GM19397 (cell line): ENCODE results near the gene HOXD13.
A peak's percentile ranks its signal among the peaks of the same experiment; 100 is the strongest.

Source experiments
- ATAC-seq: cut with Tn5 transposase; IDR thresholded peaks from one replicate; pipeline ENCODE4 v1.9.1; 2021; ENCODE audit warnings: mild to moderate bottlenecking, moderate library complexity; ENCODE audit not compliant: unreplicated experiment

The HOXD13 gene

DNA sequence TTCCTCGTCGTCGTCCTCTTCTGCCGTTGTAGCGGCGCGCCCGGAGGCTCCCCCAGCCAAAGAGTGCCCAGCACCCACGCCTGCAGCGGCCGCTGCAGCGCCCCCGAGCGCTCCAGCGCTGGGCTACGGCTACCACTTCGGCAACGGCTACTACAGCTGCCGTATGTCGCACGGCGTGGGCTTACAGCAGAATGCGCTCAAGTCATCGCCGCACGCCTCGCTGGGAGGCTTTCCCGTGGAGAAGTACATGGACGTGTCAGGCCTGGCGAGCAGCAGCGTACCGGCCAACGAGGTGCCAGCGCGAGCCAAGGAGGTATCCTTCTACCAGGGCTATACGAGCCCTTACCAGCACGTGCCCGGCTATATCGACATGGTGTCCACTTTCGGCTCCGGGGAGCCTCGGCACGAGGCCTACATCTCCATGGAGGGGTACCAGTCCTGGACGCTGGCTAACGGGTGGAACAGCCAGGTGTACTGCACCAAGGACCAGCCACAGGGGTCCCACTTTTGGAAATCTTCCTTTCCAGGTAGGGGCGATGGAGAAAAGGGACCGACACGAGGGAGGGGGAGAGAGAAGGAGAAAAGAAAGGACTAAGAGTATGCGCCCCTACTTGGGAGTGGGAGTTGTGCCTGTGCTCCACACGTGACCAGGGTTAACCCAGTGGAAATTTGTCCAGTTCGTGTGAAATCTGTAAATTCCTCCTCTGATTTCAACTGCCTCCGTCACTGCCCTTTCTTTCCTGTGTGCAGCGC is 800 bp downstream of the HOXD13 start:
- no peak for ATAC-seq

- no peak for ATAC-seq
Observed at GRCh38 chr2:176093898-176094249, 1.4 kb downstream of the HOXD13 start.

- ATAC-seq = no peak
Observed at GRCh38 chr2:176094349-176094748, 1.8 kb downstream of the HOXD13 start.

DNA sequence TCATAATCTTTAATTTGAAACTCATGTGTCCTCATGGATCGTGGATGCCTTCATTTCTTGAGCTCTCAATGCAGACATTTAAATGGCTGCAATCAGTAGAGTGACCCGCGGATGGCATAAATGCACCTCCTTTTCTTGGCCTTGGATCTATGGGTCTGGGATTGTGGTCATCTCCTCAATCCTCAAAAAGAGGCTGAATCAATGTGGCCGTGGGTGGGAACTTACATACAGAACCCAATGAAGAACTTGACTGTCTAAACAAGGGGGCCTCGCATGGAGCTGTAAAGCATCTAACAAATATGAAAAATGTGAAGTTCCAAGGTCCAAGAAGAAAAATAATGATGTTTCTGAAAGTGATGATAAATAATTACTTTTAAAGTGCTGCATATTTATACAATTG is 2.9 kb downstream of the HOXD13 start:
- no peak for ATAC-seq

DNA sequence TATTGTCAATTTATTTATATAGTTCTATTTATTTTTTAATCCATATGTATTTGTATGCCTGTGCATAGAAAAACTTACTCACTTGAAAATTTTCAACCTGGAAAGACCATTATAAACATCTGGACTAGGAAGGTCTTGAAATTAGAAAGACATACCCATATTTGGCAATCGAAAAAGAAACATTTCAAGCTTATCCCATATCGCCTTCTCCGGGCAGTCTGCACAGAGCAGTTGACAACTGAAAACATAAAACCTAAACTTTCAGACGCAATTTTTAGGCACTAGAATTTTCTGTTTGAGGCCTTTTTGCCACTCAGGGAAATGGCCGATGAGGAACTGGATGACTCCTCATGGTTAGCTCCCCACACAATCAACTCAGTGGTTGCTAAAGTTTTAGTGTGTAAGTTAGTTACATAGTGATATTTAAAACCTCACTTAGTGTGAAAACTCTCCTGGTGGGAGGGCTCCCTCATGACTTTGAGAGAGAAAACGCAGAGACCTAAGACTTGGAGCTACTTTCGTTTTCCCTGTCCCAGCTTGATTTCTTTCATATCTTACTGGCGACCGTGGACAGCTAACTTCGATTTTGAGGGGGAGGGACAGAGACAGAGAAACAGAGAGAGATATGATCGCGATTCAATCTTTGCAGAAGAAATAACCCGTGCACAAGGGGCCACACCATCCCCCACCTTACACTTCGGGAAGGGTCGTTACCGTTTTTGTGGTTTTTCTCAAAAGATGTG is 3.9 kb downstream of the HOXD13 start:
- no peak for ATAC-seq

GRCh38 chr2:176096986-176097819 is 4.7 kb downstream of the HOXD13 start:
- ATAC-seq = peak; percentile 93

- ATAC-seq = no peak
Observed at GRCh38 chr2:176097820-176098365, 5.4 kb downstream of the HOXD13 start.

GRCh38 chr2:176098366-176099158 is 6.0 kb downstream of the HOXD13 start:
- no peak for ATAC-seq

DNA sequence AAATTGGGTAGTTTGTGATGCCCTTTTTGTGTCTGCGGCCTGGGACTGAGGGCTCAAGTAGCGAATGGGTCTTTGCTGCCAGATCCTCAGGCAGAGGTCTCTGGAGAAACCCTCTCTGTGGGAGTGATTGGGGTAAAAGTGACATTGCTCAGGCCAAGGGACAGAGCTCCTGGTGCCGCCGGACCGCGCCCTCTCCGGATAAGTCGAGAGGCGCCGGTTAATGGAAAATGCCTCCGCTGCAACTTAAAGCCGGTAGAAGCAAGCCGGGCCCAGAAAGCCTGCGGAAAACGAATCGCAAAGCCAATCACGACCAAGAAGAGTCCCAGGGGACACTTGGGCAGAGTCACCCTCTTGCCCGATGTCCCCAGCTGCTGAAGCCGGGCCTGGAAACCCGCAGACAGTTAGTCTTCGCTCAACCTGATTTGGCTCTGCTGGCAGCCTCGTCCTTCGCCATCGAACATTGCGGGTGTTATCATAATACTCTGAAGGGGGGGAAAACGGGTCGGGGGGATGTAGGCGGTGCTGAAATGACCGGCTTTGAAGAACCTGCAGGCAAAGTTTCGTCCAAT is 6.7 kb downstream of the HOXD13 start:
- no peak for ATAC-seq

DNA sequence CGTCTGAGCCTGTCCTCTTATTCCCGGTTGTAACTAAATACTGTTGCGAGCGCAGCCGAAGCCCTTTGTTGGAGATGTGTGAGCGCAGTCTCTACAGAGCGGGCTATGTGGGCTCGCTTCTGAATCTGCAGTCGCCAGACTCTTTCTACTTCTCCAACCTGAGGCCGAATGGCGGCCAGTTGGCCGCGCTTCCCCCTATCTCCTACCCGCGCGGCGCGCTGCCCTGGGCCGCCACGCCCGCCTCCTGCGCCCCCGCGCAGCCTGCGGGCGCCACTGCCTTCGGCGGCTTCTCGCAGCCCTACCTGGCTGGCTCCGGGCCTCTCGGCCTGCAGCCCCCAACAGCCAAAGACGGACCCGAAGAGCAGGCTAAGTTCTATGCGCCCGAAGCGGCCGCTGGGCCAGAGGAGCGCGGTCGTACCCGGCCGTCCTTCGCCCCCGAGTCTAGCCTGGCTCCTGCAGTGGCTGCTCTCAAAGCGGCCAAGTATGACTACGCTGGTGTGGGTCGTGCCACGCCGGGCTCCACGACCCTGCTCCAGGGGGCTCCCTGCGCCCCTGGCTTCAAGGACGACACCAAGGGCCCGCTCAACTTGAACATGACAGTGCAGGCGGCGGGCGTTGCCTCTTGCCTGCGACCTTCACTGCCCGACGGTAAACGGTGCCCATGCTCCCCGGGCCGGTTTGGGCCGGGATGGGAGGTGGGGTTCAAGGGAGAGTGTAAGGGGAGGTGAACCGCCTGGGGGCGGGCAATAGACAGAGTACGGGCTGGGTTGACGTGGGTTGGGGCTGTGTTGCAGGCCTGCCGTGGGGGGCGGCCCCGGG is 7.4 kb downstream of the HOXD13 start, which contains the start of gene HOXD12:
Gene HOXD12, plus strand, starts transcription at position 68 of the 819 bp plus-strand sequence. Its CDS starts 7 bp downstream, at position 75.
- ATAC-seq = no peak

- no peak for ATAC-seq
Observed at GRCh38 chr2:176100547-176101140, 8.1 kb downstream of the HOXD13 start.

DNA sequence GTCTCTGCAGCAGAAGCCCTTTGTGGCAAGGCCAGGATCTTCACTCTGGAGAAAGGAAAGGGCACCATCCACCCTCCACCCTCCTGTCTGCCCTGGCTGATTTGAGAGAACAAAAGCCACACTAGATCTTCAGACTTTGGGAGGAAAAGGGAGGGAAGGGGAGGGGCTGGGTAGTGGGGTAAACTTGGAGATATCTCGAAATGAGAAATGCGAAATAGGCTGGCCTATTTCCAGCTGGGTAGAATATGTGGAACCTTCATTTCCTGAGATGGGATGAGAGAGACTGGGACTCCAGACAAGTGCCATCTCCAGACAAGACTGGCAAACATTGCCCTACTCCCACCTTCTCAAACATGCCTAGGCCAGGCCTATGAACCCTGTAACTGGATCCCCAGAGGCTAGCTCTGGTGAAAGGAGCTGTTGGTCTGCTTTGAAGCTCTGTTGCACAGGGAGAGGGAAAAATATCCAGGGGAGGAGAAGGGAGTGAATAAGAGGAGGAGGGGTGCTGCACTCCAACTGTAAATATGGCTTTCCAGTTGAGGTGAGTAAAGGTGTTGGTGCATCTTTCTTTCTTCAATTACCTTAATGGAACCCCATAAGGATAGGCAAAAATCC is 8.8 kb downstream of the HOXD13 start:
- ATAC-seq = no peak

DNA sequence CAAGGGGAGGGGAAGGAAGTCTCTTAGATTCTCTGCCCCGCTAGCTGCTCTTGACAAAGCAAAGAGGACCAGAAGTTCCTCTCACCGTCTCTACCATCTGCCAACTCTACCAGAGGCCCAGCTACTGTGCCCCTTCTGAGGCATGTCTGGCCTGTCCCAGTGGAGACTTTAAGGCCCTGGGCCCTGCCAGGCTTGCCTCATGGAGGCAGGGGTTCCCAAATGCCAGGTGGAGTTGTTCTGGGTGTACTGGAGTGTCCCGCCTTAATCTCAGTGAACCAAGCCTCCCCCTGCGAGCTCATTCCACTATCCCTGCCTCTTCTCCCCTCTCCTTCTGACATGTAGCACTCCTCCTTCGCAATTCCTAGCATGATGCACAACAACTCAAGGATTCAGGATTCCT is 9.3 kb downstream of the HOXD13 start:
- ATAC-seq = no peak

DNA sequence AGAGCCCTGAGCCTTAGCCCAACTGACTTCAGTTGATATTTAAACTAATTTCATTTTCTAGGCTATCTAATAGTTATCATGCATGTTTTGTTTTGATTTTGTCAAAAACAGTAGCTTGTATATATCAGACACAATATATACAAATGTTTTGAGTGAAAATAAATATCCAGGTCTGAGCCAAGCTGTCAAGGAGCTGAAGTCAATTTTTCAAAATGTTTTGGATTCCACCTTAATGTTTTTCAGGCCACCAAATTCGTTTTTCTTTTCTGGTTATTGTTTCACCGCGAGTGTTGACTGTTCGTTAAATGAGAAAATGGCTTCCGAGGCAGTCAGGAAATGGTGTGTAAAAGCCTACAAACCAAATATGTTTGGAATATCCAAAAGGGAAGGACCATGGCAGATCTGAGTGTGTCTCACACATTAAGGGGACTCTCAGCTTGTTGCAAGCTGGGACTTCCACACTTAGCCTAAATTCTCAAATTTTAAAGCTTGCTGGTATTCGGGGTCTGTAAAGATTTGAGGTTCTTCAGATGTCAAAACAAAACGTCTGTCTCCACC is 9.9 kb downstream of the HOXD13 start:
- ATAC-seq = no peak

DNA sequence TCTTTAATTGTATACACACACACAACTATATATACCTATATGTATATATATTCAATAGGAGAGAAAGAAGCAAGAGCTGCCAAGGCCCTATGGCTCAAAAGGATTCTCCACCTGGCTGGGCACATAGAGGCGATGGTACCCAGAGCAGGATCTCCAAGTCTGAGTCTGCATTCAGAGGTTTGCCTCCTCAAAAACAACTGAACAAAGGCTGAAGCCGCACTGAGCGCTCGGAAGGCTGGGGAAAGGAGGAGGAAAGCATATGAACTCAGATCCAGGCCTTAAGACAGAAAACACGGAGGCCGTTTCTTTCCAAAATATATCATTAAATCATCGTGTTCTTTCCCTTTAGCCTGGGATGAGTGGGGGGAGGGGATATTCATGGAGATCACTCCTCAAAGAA is 10.7 kb downstream of the HOXD13 start:
- no peak for ATAC-seq

- ATAC-seq = no peak
Observed at GRCh38 chr2:176103742-176104315, 11.3 kb downstream of the HOXD13 start.

- no peak for ATAC-seq
Observed at GRCh38 chr2:176104316-176105077, 12.0 kb downstream of the HOXD13 start.
